RKO (cell line): ENCODE measurements around the gene PTPN18.
A peak's percentile ranks its signal among the peaks of the same experiment; 100 is the strongest.
"Not testable (repeated sequence)": the region's sequence is repeated elsewhere in the genome, so short reads cannot be mapped to it uniquely, and the experiment has no call there.

Source experiments
- DNase-seq: peaks from one replicate; pipeline ENCODE4 v3.0.0-alpha.2; 2016; ENCODE audit warnings: low spot score

The PTPN18 gene

DNA sequence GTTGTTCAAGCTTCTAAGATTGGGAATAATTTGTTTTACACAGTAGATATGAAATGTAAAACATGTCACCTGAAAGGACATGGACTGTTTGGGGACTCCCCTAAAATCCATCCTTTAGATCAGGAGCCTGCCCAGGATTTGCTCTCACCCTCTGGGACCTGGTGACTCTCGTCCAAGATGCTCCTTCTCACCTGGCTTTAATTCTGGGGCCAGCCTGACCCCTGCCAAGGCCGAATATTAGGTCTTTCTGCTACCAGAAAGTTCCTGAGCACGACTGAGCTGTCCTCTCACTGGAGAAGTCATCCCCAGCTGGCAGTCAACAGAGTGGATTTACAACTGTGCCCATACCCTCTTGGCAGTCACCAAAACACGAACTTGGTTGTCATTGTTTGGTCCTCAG, 25.3 kb downstream of the PTPN18 start:
- DNase-seq, result no peak

DNA sequence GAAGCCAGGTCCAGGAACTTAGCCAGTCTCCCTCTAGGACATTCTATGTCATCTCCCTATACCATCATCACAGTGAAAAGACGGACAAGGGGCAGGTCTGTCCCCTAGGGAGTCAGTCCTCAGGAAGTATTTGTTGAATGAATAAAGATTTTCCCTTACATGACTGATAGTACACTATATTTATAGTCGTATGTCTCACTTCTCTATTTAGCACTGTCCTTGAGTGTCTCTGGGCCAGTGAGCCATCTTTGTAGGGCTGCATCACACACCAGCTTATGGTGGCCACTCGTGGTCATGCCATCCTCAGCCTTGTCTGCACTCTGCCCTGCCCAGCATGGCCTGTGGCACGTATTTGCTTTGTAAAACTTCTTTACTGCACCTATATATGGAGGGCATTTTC, 25.8 kb downstream of the PTPN18 start:
- no peak for DNase-seq

DNA sequence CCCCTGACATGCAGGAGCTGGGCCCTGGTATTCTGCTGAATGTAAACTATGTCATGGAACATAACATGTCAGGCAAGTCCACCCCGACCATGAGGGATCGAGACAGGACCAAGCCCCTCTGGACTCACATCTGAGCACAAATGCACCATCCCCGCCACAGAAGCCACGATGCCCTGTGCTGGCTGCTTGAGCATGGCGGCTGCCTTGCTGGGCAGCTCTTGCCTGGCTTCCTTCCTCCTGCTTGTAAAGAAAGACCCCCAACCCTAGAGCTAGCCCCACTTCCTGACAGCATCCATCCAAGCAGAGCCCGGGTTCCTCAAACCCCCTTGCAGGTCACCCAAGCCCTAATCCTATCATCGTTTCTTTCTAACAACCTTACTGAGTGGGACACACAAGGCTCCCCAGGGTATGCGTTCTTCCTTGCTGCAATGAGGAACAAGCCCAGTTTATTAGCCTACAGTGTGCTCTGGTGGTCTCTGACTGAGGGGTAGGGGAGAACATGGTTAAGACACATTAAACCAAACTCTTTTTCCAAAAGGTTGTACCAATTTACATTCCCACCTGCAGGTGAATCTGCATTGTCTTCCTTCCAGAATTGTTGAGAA, 26.6 kb downstream of the PTPN18 start:
- DNase-seq, result no peak

DNA sequence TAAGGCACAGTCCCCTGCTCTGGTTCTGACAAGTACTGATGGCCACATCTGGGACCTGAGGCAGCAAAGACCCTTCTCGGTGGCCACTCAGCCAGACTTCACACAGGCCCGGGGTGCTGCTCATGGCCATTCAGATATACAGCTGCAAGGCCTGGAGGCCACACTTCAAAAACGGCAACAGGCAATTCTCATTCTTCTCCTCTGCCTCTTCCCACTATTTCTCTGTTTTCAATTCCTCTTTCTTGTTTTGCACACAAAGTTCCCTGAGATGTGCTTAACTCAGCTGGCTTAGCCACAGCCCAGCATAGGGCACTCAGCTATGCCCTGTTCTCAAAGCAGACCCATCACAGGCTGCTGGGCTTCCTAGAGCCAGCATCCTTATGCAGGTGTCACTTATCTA, 29.9 kb downstream of the PTPN18 start:
- DNase-seq, result no peak

DNA sequence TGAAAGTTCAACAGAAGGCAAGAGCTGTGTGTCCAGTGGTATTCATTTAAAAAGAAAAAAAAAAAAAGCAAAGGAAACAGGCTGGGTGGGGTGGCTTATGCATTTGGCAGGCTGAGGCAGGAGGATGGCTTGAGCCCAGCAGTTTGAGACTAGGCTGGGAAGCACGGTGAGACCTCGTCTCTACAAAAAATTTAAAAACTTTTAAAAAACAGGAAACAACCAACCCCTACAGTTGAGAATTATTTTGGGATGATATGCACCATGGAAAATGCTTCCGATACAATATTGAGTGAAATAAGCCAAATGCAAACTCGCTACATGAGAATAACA, 31.2 kb downstream of the PTPN18 start:
- DNase-seq, result no peak

DNA sequence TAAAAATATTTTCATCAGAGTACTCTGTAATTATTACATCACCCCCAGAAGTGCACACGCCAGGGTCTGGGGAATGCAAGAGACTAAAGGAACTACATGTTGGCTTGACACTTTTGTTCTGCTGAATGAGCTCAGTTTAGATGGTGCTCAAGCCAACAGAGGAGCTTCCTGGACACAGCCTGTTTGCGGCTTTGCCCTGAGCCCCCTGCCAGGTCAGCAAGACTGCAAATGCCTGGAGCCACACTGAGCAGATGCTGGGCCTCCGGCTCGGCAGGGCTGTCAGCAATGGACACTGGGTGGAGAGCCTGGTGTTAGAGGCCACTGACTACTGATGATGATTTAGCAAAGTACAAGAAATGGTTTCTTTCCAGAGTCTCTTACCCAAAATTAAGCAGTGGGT, 31.9 kb downstream of the PTPN18 start:
- no peak for DNase-seq

DNA sequence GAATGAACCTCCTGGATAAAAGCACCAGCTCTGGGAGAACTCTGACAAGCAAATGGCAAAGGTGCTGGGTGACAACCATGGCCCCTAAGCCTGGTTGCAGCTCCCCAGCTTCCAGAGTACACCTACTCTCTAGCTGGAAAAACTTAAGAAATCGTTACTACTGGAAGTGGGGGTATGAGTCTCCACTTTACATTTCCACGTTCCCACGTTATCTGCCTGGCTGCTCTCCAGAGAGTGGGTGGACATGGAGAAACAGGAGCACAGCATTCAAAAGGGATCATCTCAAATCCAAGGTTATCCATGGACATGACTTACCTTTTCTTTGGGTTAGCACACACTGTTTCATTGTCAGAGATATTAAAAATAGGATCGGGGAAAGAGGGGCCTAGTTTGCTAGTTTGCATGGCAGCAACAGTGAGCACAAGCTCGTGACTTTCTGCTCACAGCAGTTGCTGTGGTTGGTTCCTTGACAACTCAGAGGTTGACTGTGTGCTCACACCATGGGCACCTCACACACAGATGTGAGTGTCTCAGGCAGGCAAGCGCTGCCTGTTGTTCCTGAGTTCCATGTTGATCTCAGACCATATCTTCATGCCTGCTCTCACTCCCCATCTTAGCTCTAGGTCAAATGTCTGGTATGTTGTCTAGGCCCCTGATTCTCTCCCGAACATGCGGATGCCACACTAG, 32.5 kb downstream of the PTPN18 start:
- no peak for DNase-seq

DNA sequence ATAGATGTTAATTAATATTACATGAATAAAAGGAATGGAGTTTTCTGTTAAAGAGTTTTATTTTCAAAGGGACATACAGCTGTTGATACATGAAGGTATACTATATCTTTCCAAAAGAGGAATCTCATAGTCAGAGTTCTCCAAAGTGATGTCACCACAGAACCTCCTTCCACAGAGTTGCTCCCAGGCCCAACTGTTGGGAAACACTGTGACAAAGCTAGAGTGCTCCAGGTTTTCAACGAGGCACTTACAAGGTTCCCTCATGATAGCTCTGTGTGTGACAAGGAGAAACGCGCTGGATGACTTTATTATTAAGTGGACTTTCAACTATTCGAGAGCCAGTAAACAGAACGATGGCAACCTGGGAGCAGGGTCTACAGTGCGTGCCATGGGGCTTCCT, 33.5 kb downstream of the PTPN18 start:
- DNase-seq, result no peak

DNA sequence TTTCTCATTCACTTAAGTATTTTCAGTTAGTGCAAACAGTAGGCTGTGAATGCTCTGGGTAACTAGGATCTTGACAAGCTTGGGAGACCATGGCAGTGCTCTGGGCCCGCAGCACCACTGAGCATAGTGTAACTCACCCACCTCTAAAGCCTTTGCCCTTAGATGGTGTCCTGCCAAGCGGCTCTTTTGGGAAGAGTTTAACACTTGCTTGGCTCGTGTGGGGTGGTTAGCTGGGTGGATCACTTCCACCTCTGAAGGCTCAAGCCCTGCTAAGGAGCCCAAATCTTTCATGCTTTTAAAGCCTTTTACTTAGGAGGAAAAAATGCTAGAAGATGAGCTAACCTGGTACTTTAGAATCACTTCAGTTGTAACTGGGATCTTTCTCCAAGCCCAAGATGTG, 33.9 kb downstream of the PTPN18 start:
- no peak for DNase-seq

DNA sequence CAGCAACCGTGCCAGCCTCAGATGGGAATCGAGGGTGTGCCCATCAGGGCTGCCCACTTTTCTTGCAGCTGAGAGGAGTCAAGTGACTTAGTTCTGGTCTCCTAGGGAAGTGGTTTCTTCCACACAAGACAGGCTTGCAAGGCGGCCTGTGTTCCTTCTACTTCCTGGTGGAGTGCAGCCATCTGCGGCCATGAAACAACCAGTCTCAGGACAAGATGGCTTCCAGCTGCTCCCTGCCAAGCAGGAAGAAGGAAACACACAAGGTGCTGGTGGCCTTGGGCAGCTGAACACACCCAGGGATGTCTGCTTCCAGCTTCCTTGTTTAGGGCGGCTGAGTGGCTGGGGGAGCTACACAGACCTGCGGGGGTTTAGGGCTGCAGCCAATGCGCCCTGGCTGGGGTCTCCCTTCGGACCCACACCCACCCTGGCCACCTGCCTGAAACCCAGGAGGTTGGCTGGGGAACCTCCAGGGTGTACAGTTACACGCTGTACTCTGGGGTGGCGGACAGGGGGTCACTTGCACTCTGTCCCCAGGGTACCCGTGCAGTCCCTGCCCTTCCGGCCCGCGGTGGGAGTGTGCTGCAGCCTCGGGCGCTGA, 34.7 kb downstream of the PTPN18 start:
- DNase-seq, result no peak

DNA sequence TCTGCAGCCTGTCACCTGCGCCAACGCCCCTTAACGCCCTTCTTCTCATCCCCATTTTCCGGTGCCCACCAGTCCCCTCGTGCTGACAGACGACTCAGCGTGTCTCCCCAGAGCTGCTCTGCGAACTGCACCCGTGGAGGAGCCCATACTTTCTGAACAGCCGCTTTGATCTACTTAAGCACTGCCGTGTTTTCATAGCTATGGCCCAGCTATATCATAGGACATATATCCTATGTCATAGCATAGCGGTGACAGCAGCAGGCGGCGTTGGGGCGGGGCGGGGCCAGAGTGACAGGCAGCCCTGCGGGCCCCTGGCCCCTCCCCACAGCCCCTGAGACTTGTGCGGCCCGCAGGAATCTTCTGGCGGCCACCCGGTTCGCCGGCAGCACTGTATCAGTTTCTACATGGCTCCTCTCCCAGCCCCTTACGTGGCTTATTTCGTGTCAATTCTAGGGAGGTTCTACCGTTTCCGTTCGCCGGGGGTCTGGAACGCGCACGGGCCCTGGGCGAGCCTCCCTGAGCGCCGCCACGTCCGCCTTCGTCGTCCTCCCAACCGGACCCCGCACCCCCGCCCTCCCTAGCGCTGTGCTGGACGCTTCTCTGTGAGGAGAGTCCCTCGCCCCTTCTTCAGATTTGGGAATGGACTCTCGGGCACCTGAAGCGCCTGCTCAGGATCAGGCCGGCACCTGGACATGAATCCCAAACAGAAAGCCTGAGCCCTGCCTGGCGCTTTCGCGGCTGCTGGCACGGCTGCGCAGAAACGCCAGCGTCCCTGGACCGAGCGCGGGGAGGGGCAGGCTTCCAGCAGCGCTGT, 35.4 kb downstream of the PTPN18 start:
- DNase-seq, result peak; percentile 82

DNA sequence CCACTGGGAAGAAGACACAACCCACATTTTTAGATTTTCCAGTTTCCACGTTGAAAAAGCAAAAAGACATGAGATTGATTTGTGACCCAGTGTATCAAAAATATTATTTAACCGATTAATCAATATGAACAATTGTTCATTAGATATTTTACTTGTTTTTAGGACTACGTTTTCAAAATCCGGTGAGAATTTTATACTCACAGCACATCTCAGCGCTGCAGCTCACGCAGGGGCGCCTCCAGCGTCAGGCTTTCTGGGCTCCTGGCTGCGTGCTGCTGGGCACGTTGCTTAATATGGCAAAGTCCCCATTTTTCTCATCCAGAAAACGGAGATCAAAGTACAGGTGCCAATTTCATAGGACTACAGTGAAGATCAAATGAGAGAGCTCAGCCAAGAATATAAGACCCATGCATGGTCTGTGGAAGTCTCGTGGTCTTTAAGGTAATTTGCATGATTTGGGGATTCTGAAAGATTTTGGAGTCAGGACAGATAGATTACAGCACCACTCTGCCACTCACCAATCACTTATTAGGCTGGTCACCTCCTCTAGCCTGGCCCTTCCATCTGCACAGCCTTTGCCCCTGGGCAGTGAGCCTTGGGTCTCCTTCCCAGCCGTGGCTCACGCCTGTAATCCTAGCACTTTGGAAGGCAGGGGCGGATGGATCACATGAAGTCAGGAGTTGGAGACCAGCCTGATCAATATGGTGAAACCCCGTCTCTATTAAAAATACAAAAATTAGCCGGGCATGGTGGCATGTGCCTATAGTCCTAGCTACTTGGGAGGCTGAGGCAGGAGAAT, 36.2 kb downstream of the PTPN18 start:
- peak; percentile 54 for DNase-seq

DNA sequence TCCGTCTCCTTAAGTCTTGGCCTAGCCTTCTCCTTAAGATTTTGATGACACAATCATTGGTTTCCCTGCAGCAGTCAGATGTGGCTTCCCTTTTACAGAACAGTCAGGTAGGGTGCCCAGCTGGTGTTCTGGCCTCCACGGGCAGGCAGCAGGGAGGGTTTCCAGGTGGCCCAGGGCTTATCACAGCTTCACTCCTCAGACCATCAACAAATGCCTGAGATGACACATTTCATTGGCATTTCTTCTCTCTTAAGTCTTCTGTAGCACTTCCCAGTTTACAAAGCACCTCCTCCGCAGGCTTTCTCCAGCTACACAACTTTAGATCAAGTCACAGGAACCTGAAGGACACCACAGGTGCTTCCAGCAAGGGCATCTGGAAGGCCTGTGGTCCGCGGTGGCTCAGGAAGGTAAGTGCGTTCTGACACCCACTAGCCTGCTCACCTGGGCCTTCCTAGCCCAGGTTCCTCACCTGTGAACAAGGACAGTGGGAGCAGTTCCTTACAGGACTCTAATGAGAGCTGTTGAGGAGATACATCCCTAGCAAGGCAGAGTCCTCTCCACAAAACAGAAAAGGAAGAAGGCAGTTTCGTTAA, 37.6 kb downstream of the PTPN18 start:
- no peak for DNase-seq

DNA sequence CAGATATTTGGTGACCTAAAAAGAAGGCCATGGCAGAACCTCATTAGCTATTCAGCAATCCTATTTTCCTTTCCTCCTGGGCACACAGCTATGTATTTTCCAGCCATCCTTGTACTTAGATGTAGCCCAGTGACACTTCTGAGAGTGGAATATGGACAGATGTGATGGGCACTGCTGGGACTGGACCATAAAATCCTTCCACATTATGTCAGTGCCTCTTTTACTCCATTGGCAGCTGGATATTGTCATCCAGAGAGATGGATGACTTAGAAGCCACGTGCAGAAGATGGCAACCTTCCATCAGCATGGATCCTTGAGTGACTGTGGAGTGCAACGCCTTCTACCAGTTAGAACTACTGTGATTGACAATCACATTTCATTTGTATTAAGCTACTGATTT, 50.4 kb downstream of the PTPN18 start:
- DNase-seq, result not testable (repeated sequence)

DNA sequence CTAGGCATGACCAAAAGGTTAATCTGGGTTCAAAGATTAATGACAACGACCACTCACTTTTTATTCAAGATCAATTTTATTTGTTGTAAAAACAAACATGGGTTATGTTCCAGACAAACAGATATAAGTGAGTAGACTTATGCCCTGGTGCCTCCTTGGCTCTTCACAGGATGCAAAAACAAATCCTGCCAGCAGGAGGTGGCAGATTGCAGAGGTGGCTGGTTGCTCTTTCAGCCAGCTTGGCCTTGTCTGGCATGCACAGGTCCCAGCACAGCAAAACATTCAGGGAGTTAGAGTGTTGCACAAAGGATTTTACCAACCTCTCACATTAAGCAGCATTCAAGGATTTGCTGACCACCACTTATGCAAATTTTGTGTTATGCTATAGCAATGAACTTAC, 60.8 kb downstream of the PTPN18 start:
- DNase-seq, result not testable (repeated sequence)

DNA sequence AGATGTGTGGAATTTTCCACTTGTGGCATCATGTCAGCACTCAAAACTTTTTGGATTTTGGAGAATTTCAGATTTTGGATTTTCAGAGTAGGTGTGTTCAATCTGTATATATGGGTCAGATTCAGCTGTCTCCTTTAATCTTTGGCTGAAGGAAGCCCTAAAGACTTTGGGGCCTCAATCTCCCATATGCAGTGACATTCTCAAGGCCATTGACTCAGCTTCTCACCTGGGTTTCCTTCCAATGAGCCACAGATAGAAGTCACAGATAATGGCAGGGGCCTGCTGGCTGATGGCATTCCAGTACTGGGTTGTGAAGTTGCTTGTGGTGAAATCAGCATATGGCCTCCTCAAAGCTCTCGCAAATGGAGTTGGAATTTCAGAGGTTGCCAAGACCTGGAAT, 63.0 kb downstream of the PTPN18 start:
- not testable (repeated sequence) for DNase-seq
